ENCODE measurements around the gene HDAC4. TPM values are rescaled to one million over a fixed set of nuclear protein-coding genes. Genes with fewer than 3 reads are reported as not detected.

The HDAC4 gene
- total RNA-seq, 1 experiment from 2014 or later = 40.1 TPM

GRCh38 chr2:239268082-239268481, 132.7 kb downstream of the HDAC4 start:
- ChIA-PET POLR2A (no interaction called here), CTCF (no interaction called here)
- in situ Hi-C loops (cut with HindIII; ENCODE audit: low pct_unique_long_range_greater_than_20kb, low sequenced_read_pairs) (no loop called here), intact Hi-C loops (cut with micrococcal nuclease; ENCODE audit: unreplicated experiment) (no loop called here)
- DNase-seq (ENCODE audit: low read depth, low spot score) (no peak), ATAC-seq (no peak)
- TF ChIP-seq SIN3A (IDR thresholded peaks at IDR 0.05; ENCODE audit: borderline replicate concordance, insufficient read depth, low read depth, low read length) (no peak), POLR2AphosphoS5 (IDR thresholded peaks at IDR 0.05; ENCODE audit: low read depth, low read length) (no peak)
- no peaks in the 10 kb centered on the region for H3K27me3 ChIP-seq (ENCODE audit: control insufficient read depth, insufficient read depth, low read length)
- H3K36me3 ChIP-seq (ENCODE audit: control insufficient read depth, insufficient read depth, low read length) = no peaks in the 10 kb centered on the region
- no peak overlapping the region for H3K4me3 ChIP-seq (ENCODE audit: low read depth in 2 of 2, low read length in 2 of 2)
- peaks cover 26% of the 10 kb centered on the region for H3K4me1 ChIP-seq (ENCODE audit: control insufficient read depth, insufficient read depth, low read length)
- H3K9me3 ChIP-seq (ENCODE audit: control insufficient read depth, insufficient read depth, low read depth, low read length) = no peaks in the 10 kb centered on the region
- H3K27ac ChIP-seq (ENCODE audit: low read length) = no peak overlapping the region; the same call in 1 of the 2 replicates
- BruUV-seq (replicated peaks) = no TSS peak

GRCh38 chr2:239267288-239267951, 133.4 kb downstream of the HDAC4 start:
- DNase-seq (ENCODE audit: low read depth, low spot score) = no peak
- no TSS peak for BruUV-seq (replicated peaks)
- intact Hi-C loops (cut with micrococcal nuclease; ENCODE audit: unreplicated experiment) (no loop called here), in situ Hi-C loops (cut with HindIII; ENCODE audit: low pct_unique_long_range_greater_than_20kb, low sequenced_read_pairs) (no loop called here)
- Histone ChIP-seq H3K9me3 (ENCODE audit: control insufficient read depth, insufficient read depth, low read depth, low read length) (no peaks in the 10 kb centered on the region), H3K27ac (ENCODE audit: low read length) (peak overlapping the region; percentile 3; the same call in 1 of the 2 replicates), H3K36me3 (ENCODE audit: control insufficient read depth, insufficient read depth, low read length) (no peaks in the 10 kb centered on the region), H3K4me1 (ENCODE audit: control insufficient read depth, insufficient read depth, low read length) (peaks cover 26% of the 10 kb centered on the region), H3K4me3 (ENCODE audit: low read depth in 2 of 2, low read length in 2 of 2) (no peak overlapping the region), H3K27me3 (ENCODE audit: control insufficient read depth, insufficient read depth, low read length) (no peaks in the 10 kb centered on the region)
- no peak for TF ChIP-seq TCF7L2 (IDR thresholded peaks at IDR 0.05; ENCODE audit: low read depth, low read length)
- TF ChIP-seq REST (IDR thresholded peaks at IDR 0.05; ENCODE audit: insufficient read depth in 1 of 2, low read depth in 2 of 2, low read length in 1 of 2) = no peak
- TF ChIP-seq CTCF (IDR thresholded peaks at IDR 0.05) = no peak
- no peak for TF ChIP-seq POLR2AphosphoS5 (IDR thresholded peaks at IDR 0.05; ENCODE audit: low read depth, low read length)
- no peak for TF ChIP-seq SIN3A (IDR thresholded peaks at IDR 0.05; ENCODE audit: borderline replicate concordance, insufficient read depth, low read depth, low read length)
- no peak; the same call in 1 of the 2 replicates for ATAC-seq
- CTCF ChIA-PET = no interaction called here
- POLR2A ChIA-PET = no interaction called here

GRCh38 chr2:239266779-239267287, 134.0 kb downstream of the HDAC4 start:
- TF ChIP-seq CTCF (IDR thresholded peaks at IDR 0.05) = no peak
- TF ChIP-seq SIN3A (IDR thresholded peaks at IDR 0.05; ENCODE audit: borderline replicate concordance, insufficient read depth, low read depth, low read length) = no peak
- no peak for TF ChIP-seq REST (IDR thresholded peaks at IDR 0.05; ENCODE audit: insufficient read depth in 1 of 2, low read depth in 2 of 2, low read length in 1 of 2)
- no peak for TF ChIP-seq POLR2AphosphoS5 (IDR thresholded peaks at IDR 0.05; ENCODE audit: low read depth, low read length)
- no peak for TF ChIP-seq TCF7L2 (IDR thresholded peaks at IDR 0.05; ENCODE audit: low read depth, low read length)
- H3K9me3 ChIP-seq (ENCODE audit: control insufficient read depth, insufficient read depth, low read depth, low read length) = no peaks in the 10 kb centered on the region
- ChIA-PET CTCF (no interaction called here), POLR2A (no interaction called here)
- no peak for ATAC-seq
- intact Hi-C loops (cut with micrococcal nuclease; ENCODE audit: unreplicated experiment) (no loop called here), in situ Hi-C loops (cut with HindIII; ENCODE audit: low pct_unique_long_range_greater_than_20kb, low sequenced_read_pairs) (no loop called here)
- H3K4me1 ChIP-seq (ENCODE audit: control insufficient read depth, insufficient read depth, low read length) = peaks cover 26% of the 10 kb centered on the region
- H3K27me3 ChIP-seq (ENCODE audit: control insufficient read depth, insufficient read depth, low read length) = no peaks in the 10 kb centered on the region
- H3K36me3 ChIP-seq (ENCODE audit: control insufficient read depth, insufficient read depth, low read length) = no peaks in the 10 kb centered on the region
- no peak overlapping the region for H3K4me3 ChIP-seq (ENCODE audit: low read depth in 2 of 2, low read length in 2 of 2)
- no peak overlapping the region for H3K27ac ChIP-seq (ENCODE audit: low read length)
- no peak for DNase-seq (ENCODE audit: low read depth, low spot score)
- no TSS peak for BruUV-seq (replicated peaks)
